ENCODE measurements around the gene ZNF512B.
A peak's percentile ranks its signal among the peaks of the same experiment; 100 is the strongest.

ZNF512B gene

GRCh38 chr20:63982937-63983336, 13.2 kb upstream of the ZNF512B start:
- no peak overlapping the region for H3K4me3 ChIP-seq (ENCODE audit: control insufficient read depth, low read depth, low read length)
- no peak for DNase-seq (ENCODE audit: low read depth)
- no peak for TF ChIP-seq CTCF (IDR thresholded peaks at IDR 0.05; ENCODE audit: control insufficient read depth, insufficient read depth, low read depth, low read length, missing control alignments)

GRCh38 chr20:63980806-63981728, 11.3 kb upstream of the ZNF512B start, which contains the start of gene PRPF6:
Gene PRPF6, plus strand, starts transcription at chr20:63981132. Its CDS starts 114 bp downstream, at chr20:63981246.
- peak within 1 kb of the TSS; percentile 88 for H3K4me3 ChIP-seq (ENCODE audit: control insufficient read depth, low read depth, low read length)
- DNase-seq (ENCODE audit: low read depth): peak; percentile 63
- TF ChIP-seq CTCF (IDR thresholded peaks at IDR 0.05; ENCODE audit: control insufficient read depth, insufficient read depth, low read depth, low read length, missing control alignments): peak; percentile 92

- H3K4me3 ChIP-seq (ENCODE audit: control insufficient read depth, low read depth, low read length): peak overlapping the region; percentile 88
- no peak for TF ChIP-seq CTCF (IDR thresholded peaks at IDR 0.05; ENCODE audit: control insufficient read depth, insufficient read depth, low read depth, low read length, missing control alignments)
- no peak for DNase-seq (ENCODE audit: low read depth)
These were observed 10.6 kb upstream of the ZNF512B start for GRCh38 chr20:63980317-63980805.

- DNase-seq (ENCODE audit: low read depth): no peak
- TF ChIP-seq CTCF (IDR thresholded peaks at IDR 0.05; ENCODE audit: control insufficient read depth, insufficient read depth, low read depth, low read length, missing control alignments): no peak
- H3K4me3 ChIP-seq (ENCODE audit: control insufficient read depth, low read depth, low read length): peak within 1 kb of the TSS; percentile 40
These were observed 10.0 kb upstream of the ZNF512B start, which contains the start of gene SAMD10 for GRCh38 chr20:63979557-63980316. Gene SAMD10, minus strand, starts transcription at chr20:63979642. Its CDS starts 175 bp downstream, at chr20:63979467.

- no peak for TF ChIP-seq CTCF (IDR thresholded peaks at IDR 0.05; ENCODE audit: control insufficient read depth, insufficient read depth, low read depth, low read length, missing control alignments)
- H3K4me3 ChIP-seq (ENCODE audit: control insufficient read depth, low read depth, low read length): peak overlapping the region; percentile 40
- no peak for DNase-seq (ENCODE audit: low read depth)
These were observed 9.5 kb upstream of the ZNF512B start for GRCh38 chr20:63979229-63979556.

All from AG09309 (cell line).